Stimulated activated CD4-positive, alpha-beta T cell treated with anti-CD3 and anti-CD28 coated beads, Interleukin-2, amount 100 ng/mL, for 48 hours (primary cell): ENCODE results near the gene SHISA2.

Source experiments
- DNase-seq, 2 donors: peaks; one replicate each; pipeline ENCODE4 v3.0.0-alpha.2; 2020

The SHISA2 gene

GRCh38 chr13:26047040-26047439, 4.8 kb downstream of the SHISA2 start:
- no peak for DNase-seq

- DNase-seq: no peak
Measured at GRCh38 chr13:26046639-26047038, 5.2 kb downstream of the SHISA2 start.

- no peak for DNase-seq
Measured at GRCh38 chr13:26045142-26045541, 6.7 kb downstream of the SHISA2 start.

- DNase-seq: no peak
Measured at GRCh38 chr13:26042785-26043184, 9.0 kb downstream of the SHISA2 start.

GRCh38 chr13:26041444-26041843, 10.4 kb downstream of the SHISA2 start:
- DNase-seq: no peak

- DNase-seq: no peak
Measured at GRCh38 chr13:26038931-26039475, 12.8 kb downstream of the SHISA2 start.

- DNase-seq: no peak
Measured at GRCh38 chr13:26037302-26037701, 14.5 kb downstream of the SHISA2 start.

GRCh38 chr13:26036383-26036782, 15.4 kb downstream of the SHISA2 start:
- no peak for DNase-seq

GRCh38 chr13:26034018-26034417, 17.8 kb downstream of the SHISA2 start:
- no peak for DNase-seq

- DNase-seq: no peak
Measured at GRCh38 chr13:26030331-26030730, 21.5 kb downstream of the SHISA2 start.

- DNase-seq: no peak
Measured at GRCh38 chr13:26029581-26030136, 22.2 kb downstream of the SHISA2 start.

- DNase-seq: no peak
Measured at GRCh38 chr13:26026211-26026610, 25.6 kb downstream of the SHISA2 start.

- no peak for DNase-seq
Measured at GRCh38 chr13:26025771-26026170, 26.0 kb downstream of the SHISA2 start.

GRCh38 chr13:26025196-26025595, 26.6 kb downstream of the SHISA2 start:
- no peak for DNase-seq

GRCh38 chr13:26024558-26024957, 27.3 kb downstream of the SHISA2 start:
- DNase-seq: no peak

GRCh38 chr13:26022538-26023292, 29.1 kb downstream of the SHISA2 start:
- DNase-seq: no peak

- DNase-seq: no peak
Measured at GRCh38 chr13:26021956-26022355, 29.9 kb downstream of the SHISA2 start.

GRCh38 chr13:26021516-26021915, 30.3 kb downstream of the SHISA2 start:
- DNase-seq: no peak

GRCh38 chr13:26020891-26021290, 30.9 kb downstream of the SHISA2 start:
- no peak for DNase-seq

GRCh38 chr13:26019881-26020870, 31.6 kb downstream of the SHISA2 start:
- DNase-seq: no peak

GRCh38 chr13:26019251-26019650, 32.6 kb downstream of the SHISA2 start:
- DNase-seq: no peak

- no peak for DNase-seq
Measured at GRCh38 chr13:26017932-26018665, 33.7 kb downstream of the SHISA2 start.
